ENCODE data around the gene CHMP4A.
"Not testable (repeated sequence)": the region's sequence is repeated elsewhere in the genome, so short reads cannot be mapped to it uniquely, and the experiment has no call there.

The CHMP4A gene

GRCh38 chr14:24246765-24247212 is 33.5 kb upstream of the CHMP4A start:
- DNase-seq (ENCODE audit: low read depth in 3 of 3): no peak

- not testable (repeated sequence) for DNase-seq (ENCODE audit: low read depth in 3 of 3)
Observed at GRCh38 chr14:24245350-24245749, 32.1 kb upstream of the CHMP4A start.

GRCh38 chr14:24243336-24243836 is 30.1 kb upstream of the CHMP4A start:
- DNase-seq (ENCODE audit: low read depth in 3 of 3): no peak

- peak; percentile 88 to 90 (median 88) for DNase-seq (ENCODE audit: low read depth in 3 of 3)
Observed at GRCh38 chr14:24241829-24242443, 28.6 kb upstream of the CHMP4A start.

GRCh38 chr14:24240110-24240918 is 27.0 kb upstream of the CHMP4A start:
- DNase-seq (ENCODE audit: low read depth in 3 of 3): no peak

- no peak for DNase-seq (ENCODE audit: low read depth in 3 of 3)
Observed at GRCh38 chr14:24238527-24239037, 25.3 kb upstream of the CHMP4A start.

- no peak for DNase-seq (ENCODE audit: low read depth in 3 of 3)
Observed at GRCh38 chr14:24238123-24238522, 24.8 kb upstream of the CHMP4A start.

- DNase-seq (ENCODE audit: low read depth in 3 of 3): no peak
Observed at GRCh38 chr14:24237463-24237955, 24.2 kb upstream of the CHMP4A start.

GRCh38 chr14:24236689-24237462 is 23.6 kb upstream of the CHMP4A start:
- DNase-seq (ENCODE audit: low read depth in 3 of 3): no peak

- DNase-seq (ENCODE audit: low read depth in 3 of 3): no peak
Observed at GRCh38 chr14:24235804-24236688, 22.8 kb upstream of the CHMP4A start.

- no peak for DNase-seq (ENCODE audit: low read depth in 3 of 3)
Observed at GRCh38 chr14:24234095-24235005, 21.1 kb upstream of the CHMP4A start.

- DNase-seq (ENCODE audit: low read depth in 3 of 3): no peak
Observed at GRCh38 chr14:24233538-24233866, 20.2 kb upstream of the CHMP4A start.

GRCh38 chr14:24232645-24233537 is 19.6 kb upstream of the CHMP4A start, which contains the start of gene GMPR2:
GMPR2 (plus strand) TSS chr14:24232929; CDS start chr14:24233254, 325 bp downstream.
- DNase-seq (ENCODE audit: low read depth in 3 of 3): peak in 1 of 3 experiments; percentile 26

GRCh38 chr14:24232121-24232644 is 18.9 kb upstream of the CHMP4A start, which contains the start of gene NEDD8:
NEDD8 (minus strand) TSS chr14:24232367; CDS start chr14:24232267, 100 bp downstream.
- DNase-seq (ENCODE audit: low read depth in 3 of 3): peak; percentile 81 to 82 (median 81)

GRCh38 chr14:24231263-24232120 is 18.2 kb upstream of the CHMP4A start:
- DNase-seq (ENCODE audit: low read depth in 3 of 3): no peak

GRCh38 chr14:24228902-24229301 is 15.6 kb upstream of the CHMP4A start:
- no peak for DNase-seq (ENCODE audit: low read depth in 3 of 3)

- DNase-seq (ENCODE audit: low read depth in 3 of 3): no peak
Observed at GRCh38 chr14:24226473-24226872, 13.2 kb upstream of the CHMP4A start.
